ENCODE measurements around the gene DBNL.
A peak's percentile ranks its signal among the peaks of the same experiment; 100 is the strongest.

DBNL gene

GRCh38 chr7:44078521-44078920 is 34.0 kb downstream of the DBNL start:
- no peak for DNase-seq (ENCODE audit: low spot score)

- DNase-seq (ENCODE audit: low spot score): no peak
These were observed 35.0 kb downstream of the DBNL start for GRCh38 chr7:44079331-44080021.

GRCh38 chr7:44080118-44080517 is 35.6 kb downstream of the DBNL start:
- no peak for DNase-seq (ENCODE audit: low spot score)

GRCh38 chr7:44080686-44081265 is 36.3 kb downstream of the DBNL start:
- DNase-seq (ENCODE audit: low spot score): no peak

GRCh38 chr7:44081266-44081748 is 36.8 kb downstream of the DBNL start:
- no peak for DNase-seq (ENCODE audit: low spot score)

GRCh38 chr7:44082541-44083207 is 38.2 kb downstream of the DBNL start:
- DNase-seq (ENCODE audit: low spot score): peak; percentile 97

- no peak for DNase-seq (ENCODE audit: low spot score)
These were observed 39.3 kb downstream of the DBNL start for GRCh38 chr7:44083796-44084195.

- DNase-seq (ENCODE audit: low spot score): no peak
These were observed 40.2 kb downstream of the DBNL start for GRCh38 chr7:44084701-44085100.

- DNase-seq (ENCODE audit: low spot score): no peak
These were observed 41.0 kb downstream of the DBNL start for GRCh38 chr7:44085546-44085945.

- no peak for DNase-seq (ENCODE audit: low spot score)
These were observed 42.1 kb downstream of the DBNL start for GRCh38 chr7:44086627-44087026.

GRCh38 chr7:44087911-44088838 is 43.7 kb downstream of the DBNL start:
- peak; percentile 79 for DNase-seq (ENCODE audit: low spot score)

GRCh38 chr7:44093102-44093641 is 48.7 kb downstream of the DBNL start:
- DNase-seq (ENCODE audit: low spot score): no peak

- DNase-seq (ENCODE audit: low spot score): no peak
These were observed 49.9 kb downstream of the DBNL start for GRCh38 chr7:44094365-44094764.

- no peak for DNase-seq (ENCODE audit: low spot score)
These were observed 50.5 kb downstream of the DBNL start for GRCh38 chr7:44094883-44095592.

- DNase-seq (ENCODE audit: low spot score): no peak
These were observed 51.3 kb downstream of the DBNL start for GRCh38 chr7:44095781-44096180.

GRCh38 chr7:44096326-44096881 is 51.9 kb downstream of the DBNL start:
- DNase-seq (ENCODE audit: low spot score): no peak

GRCh38 chr7:44097064-44097932 is 52.8 kb downstream of the DBNL start:
- no peak for DNase-seq (ENCODE audit: low spot score)

GRCh38 chr7:44098092-44099068 is 53.9 kb downstream of the DBNL start:
- DNase-seq (ENCODE audit: low spot score): no peak

GRCh38 chr7:44099669-44100068 is 55.2 kb downstream of the DBNL start:
- no peak for DNase-seq (ENCODE audit: low spot score)

Measured in AG08396 (cell line).